Measurements from ENCODE around the gene SAPCD2. TPM values are rescaled to one million over a fixed set of nuclear protein-coding genes. Genes with fewer than 3 reads are reported as not detected.

SAPCD2 gene
- total and polyA plus RNA-seq, 2 of the 8 experiments (the other 6 are each of a cell fraction or from before 2014, with no cell fraction given) = 12.7 to 32.1 TPM

- TF ChIP-seq EGR1 (IDR thresholded peaks at IDR 0.05; ENCODE audit: borderline replicate concordance, low read depth, low read length) (no peak), ATF2 (IDR thresholded peaks at IDR 0.05; ENCODE audit: low read length) (no peak), MAFK (IDR thresholded peaks at IDR 0.05; ENCODE audit: low read depth, low read length) (no peak), POLR2A (IDR thresholded peaks at IDR 0.05; ENCODE audit: control extremely low read depth in 1 of 2, low read depth in 2 of 2, low read length in 2 of 2) (no peak), USF2 (IDR thresholded peaks at IDR 0.05; ENCODE audit: low read length) (no peak), GTF2F1 (IDR thresholded peaks at IDR 0.05; ENCODE audit: borderline replicate concordance, low read depth, low read length) (no peak), TCF12 (IDR thresholded peaks at IDR 0.05; ENCODE audit: low read depth, low read length) (no peak), EP300 (IDR thresholded peaks at IDR 0.05; ENCODE audit: borderline replicate concordance in 1 of 2, low read depth in 2 of 2, low read length in 2 of 2) (no peak)
These were observed 8.0 kb downstream of the SAPCD2 start (continued) for GRCh38 chr9:137062384-137062783.
